HG03196 (cell line): ENCODE results near the gene SUCNR1.
"Not testable (repeated sequence)": the region's sequence is repeated elsewhere in the genome, so short reads cannot be mapped to it uniquely, and the experiment has no call there.

ENCODE experiments used
- ATAC-seq: cut with Tn5 transposase; IDR thresholded peaks from one replicate; pipeline ENCODE4 v1.9.1; 2021; ENCODE audit not compliant: unreplicated experiment

Gene SUCNR1, protein sequence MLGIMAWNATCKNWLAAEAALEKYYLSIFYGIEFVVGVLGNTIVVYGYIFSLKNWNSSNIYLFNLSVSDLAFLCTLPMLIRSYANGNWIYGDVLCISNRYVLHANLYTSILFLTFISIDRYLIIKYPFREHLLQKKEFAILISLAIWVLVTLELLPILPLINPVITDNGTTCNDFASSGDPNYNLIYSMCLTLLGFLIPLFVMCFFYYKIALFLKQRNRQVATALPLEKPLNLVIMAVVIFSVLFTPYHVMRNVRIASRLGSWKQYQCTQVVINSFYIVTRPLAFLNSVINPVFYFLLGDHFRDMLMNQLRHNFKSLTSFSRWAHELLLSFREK

DNA sequence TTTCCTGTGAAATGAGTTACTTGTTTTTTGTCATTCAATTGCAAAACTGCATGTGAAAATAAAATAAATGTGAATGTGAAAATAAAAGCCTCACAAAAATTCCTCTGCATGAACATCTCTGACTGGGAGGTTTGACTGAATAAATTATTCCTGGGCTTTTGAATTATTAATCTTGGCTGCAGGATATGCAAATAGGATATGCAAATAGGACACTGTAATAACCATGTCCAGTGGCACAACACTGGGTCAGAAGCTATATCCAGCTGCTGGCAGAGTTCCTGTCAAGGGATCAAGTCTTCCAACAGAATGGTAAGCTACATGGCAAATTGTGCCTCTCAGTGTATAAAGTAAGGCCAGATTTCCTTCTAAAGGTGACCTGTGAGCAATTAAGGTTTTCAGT, at the start of gene SUCNR1:
Gene SUCNR1 (plus strand): TSS at position 246 of the 400 bp plus-strand sequence. CDS start 6,250 bp downstream, outside the sequence.
- ATAC-seq = no peak

DNA sequence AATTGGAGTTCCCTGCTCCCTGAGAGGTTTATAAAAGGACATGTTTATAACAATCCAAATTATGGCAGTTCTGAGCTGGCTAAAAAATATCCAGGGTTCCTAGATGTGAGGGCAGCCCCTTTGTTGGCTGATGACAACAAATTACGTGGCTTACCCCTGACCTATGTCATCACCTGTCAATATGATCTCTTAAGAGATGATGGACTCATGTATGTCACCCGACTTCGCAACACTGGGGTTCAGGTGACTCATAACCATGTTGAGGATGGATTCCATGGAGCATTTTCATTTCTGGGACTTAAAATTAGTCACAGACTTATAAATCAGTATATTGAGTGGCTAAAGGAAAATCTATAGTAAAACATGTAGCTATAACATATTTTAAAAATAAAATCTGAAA, 45.6 kb upstream of the SUCNR1 start:
- ATAC-seq = no peak

DNA sequence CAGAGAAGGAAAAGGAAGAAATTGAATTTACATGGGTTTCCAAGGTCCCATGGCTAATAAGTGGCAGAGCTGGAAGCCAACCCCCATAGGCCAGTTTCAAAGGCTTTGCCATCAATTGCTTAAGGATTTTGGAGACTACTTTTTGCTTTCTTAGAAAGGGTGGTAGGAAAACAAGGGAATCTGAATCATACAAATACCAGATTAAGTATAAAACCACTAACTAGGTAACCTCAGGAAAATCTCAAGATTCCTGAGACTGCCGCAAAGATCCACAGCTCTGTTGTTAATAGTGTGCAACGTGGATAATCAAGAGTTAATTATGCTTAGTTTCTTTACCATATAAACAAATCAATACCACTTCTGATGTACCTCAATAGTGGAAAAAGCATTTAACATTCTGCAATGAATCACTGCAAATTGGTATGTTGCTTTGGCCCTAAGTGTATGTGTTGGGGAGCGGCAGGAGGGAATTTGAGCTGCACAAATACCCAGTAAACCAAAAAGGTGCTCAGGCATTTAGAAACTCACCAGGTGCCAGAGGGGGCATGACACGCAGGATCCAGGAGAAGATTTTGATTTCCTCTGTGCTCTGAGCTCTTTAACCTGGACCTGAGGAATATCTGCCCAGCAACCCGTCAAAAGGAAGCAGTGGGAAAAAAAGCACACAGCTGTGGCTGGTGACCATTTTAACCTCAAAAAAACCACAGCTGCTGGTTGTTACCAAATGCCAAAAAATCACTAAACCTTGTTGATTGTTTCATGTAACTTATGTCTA, 37.5 kb upstream of the SUCNR1 start:
- ATAC-seq = no peak

DNA sequence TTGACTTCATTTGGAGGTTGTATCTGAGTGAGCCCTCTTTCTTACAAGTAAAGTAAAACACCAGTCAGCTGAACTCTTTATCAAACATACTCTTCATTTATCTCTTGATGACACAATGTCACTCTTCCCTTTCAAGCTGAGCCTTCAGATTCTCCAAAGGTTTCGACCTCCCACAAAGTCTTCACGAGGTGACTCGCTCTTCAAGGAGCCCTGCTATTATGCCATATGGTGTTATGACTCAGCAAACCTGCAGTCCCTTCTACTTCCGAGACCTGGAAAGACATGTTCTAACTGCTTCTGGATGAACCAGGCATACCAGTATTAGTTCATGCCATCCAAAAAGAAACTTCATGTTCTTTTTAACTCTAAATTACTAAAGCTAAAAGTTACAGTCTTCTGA, 36.4 kb upstream of the SUCNR1 start:
- ATAC-seq = no peak

DNA sequence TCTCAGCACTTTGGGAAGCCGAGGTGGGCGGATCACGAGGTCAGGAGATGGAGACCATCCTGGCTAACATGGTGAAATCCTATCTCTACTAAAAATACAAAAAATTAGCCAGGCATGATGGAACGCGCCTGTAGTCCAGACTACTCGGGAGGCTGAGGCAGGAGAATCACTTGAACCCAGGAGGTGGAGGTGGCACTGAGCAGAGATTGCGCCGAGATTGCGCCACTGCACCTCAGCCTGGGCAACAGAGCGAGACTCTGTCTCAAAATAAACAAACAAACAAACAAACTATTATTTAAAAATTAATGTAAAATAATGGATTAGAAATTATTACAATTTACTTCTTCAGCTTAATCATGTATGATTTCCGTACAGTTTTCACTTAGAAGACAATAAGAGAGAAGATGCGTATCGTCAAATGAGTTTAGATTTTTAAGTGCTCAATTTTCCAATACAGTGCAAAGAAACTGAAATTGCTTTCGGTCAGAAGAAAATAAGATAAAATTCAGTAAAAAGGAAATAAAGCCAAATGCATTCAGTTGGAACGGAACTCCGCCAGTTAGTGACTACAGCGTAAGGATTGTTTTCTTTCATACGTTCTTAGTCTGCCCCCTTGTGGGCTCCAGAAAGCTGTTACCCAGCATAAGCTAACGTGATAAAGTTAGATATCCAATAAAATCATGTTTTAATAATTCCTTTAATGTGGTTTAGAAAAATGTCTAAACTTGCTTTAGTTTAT, 34.7 kb upstream of the SUCNR1 start:
- ATAC-seq = no peak

DNA sequence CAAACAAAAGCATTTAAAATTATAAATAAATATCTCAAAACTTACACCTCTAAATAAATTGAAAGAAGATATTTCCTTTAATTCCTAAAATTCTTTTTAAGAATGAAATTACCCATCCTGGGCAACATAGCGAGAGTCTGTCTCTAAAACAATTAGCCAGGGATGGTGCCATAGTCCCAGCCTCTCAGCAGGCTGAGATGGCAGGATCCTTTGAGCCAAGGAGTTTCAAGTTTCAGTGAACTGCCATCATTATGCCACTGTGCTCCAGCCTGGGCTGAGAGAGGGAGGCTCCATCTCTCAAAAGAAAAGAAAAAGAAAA, 34.2 kb upstream of the SUCNR1 start:
- ATAC-seq = no peak

DNA sequence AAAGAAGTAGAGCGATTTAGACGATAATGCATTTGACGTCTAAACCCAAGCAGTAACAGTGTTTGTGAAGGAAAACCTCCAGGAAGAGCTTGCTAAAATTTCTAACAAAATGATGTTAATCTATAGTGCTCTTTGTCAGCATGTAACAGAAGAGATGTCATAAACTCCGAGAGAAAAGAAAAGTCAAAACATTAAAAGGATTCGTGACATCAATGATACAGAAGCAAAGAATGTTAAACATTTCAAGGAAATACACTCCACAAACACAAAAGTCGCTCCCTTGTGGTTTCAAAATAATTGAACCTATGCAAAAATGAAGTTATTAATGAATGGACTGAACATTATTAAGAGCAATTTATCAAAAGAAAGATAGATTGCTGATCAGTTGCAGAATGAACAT, 31.6 kb upstream of the SUCNR1 start:
- ATAC-seq = no peak

DNA sequence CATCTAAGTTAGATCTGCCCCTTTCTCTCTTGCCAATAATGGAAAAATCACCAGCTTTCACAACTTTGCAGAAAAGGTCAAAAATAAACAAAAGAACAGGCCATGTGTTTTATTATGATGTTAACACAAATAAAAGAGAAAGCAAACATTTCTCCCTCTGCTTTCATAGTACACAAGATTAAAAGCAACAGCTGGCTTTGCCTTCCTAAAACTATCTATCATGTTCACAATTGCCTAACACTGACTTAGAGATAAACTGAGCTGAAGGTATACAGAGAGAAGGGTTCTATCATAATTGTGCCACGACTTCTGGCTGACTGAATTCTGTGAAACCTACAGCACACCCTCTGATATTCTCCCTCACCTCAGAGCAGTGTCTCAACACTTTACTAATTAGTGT, 30.2 kb upstream of the SUCNR1 start:
- no peak for ATAC-seq

DNA sequence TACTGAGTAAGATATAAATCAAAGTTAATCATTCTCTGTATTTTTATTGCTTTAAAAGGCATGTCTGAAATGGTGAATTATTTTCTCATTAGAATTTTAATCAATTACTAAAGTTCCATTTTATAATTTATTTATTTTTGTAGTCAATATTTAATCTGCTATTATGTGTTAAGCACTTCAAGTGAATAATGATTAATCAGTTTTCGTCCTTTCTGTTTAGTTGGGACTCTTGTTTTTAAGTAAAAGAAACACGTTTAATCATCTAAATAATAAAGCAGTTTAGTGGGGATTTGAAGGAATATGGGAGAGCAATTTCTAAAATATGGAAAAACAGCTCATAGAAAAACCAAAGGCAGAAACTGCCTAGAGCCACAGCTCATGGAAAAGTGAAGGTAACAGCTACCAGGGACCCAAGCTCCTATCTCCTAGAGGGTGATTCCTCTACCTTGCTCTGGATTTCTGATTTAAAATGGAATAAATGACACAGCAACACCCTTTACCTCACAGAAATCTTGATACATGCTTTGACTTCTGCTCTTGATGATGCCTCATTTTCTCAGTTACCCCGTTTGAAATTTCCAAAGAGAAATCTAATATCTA, 28.0 kb upstream of the SUCNR1 start:
- ATAC-seq = no peak

DNA sequence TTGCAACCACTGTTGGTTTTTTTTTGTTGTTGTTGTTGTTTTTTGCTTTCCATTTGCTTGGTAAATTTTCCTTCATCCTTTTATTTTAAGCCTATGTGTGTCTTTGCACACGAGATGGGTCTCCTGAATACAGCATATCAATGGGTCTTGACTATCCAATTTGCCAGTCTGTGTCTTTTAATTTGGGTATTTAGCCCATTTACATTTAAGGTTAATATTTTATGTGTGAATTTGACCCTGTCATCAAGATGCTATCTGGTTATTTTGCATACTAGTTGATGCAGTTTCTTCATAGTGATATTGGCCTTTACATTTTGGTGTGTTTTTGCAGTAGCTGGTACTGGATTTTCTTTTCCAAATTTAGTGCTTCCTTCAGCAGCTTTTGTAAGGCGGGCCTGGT, 23.4 kb upstream of the SUCNR1 start:
- not testable (repeated sequence) for ATAC-seq

DNA sequence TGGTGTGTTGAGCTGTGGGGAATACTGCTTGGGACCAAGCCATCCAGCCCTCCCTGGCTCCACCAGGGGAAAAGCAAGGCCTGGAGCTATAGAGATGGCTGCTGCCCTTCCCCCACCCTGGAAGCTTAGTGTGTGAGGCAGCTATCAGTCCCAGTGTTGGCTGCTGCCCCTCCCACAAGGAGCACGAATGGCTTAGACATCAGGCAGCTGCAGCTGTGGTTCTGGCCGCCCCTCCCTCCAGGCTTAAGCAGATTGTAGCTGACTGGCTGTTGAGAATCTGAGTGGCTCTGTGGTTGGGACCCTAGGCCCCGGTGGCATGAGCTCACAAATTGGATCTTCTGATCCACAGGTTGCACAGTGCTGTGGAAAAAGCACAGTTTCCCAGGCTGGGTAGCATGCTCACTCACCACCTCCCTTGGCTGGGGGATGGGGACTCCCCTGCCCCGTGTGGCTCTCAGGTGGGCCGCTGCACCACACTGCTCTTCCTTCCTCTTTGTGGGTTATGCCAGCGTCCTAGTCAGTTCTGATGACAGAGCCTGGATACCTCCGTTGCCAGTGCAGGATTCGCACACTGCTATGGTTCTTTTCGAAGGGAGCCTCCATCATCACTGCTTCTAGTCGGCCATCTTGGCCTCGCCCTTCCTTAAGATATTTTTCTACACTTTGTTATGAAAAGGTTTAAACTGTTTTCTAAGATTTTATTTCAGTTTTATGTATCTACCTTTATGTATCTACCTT, 21.2 kb upstream of the SUCNR1 start:
- ATAC-seq = no peak

DNA sequence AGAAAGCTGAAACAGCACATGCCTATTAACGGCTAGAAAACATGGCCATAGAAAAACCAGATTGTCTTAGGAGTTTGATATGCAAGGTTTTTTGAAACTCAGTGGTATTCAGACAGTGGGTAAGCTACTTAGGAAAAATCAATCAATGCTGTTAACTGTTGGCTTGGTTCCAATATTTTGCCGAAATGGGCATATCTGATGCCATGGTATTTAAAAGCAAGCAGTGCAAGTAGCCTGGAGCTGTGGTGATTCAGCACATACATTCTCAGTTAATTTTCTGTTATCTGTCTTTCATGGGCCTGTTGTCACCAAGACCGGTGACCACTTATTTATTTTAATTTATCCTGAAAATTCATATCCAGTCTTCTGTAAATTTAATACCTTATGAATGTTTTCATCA, 17.3 kb upstream of the SUCNR1 start:
- ATAC-seq = no peak

DNA sequence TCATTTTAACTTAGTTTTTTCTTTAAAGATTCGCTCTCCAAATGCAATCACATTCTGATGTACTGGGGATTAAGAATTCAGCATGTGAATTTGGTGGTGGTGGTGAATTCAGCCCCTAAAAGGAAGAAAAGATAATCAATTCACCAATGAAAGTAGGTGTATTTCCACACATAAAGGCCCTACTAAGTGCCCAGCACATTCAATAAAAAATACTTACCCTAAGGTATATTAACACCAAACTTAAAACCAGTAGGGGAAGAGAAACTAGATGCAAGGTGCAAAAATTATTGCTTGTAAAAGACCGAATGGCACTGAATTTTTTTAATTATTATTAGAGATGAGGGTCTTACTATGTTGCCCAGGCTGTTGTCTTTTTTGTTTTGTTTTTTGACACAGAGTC, 16.8 kb upstream of the SUCNR1 start:
- ATAC-seq = no peak

DNA sequence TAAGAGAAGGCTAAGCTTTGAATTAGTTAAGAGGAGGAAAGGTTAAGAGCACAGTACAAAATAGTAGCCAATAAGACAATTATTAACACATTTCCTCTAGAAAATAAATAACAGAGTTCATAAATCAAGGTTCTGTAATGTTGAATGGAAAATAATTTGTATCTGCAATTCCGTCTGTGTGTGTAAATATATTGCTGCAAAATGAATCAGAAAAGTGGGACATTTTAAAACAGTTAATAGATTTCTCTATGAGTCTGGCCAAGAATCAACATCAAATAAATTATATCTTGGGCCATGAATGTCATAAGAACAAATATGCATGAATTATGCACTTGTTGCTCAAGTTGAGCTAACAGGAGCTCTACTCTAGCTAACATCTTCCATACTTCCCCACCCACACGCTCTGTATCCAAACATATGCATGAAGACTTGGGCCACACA, 14.2 kb upstream of the SUCNR1 start:
- ATAC-seq = no peak

DNA sequence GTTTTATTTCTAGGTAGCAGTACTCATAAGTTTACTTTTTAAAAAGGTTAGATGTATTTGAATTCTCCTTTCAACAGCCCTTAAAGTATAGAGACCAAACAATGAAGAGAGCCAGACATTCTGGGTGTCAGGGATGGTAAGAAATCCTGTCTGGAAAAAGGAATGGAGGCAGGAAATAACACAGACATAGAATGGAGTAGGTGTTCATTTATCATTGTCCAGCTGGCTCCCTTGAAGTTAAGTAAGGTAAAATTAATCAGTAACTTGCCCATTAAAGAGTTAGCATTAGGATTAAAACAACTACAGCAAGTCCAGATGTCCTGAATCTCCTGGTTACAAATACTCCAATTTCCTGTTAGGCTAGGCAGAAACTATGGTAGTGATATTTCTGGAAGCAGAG, 13.5 kb upstream of the SUCNR1 start:
- ATAC-seq = no peak

DNA sequence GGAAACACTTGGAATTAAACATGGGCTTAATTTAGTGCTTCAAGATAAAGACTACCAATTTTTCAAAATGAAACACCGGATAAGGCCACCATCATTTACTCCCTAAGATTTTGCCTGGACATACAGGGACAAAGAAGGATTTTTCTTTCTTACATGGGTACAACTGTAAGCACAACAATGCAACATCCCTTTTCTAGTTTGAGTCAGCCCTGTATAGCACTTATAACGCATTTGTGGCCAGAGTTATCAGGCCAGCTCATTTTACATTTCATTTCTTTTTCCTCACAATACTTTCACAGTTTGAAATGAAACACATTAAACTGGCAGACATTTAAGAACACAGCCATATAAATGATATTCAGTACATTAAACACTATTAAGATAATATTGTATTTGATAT, 9.8 kb upstream of the SUCNR1 start:
- no peak for ATAC-seq

DNA sequence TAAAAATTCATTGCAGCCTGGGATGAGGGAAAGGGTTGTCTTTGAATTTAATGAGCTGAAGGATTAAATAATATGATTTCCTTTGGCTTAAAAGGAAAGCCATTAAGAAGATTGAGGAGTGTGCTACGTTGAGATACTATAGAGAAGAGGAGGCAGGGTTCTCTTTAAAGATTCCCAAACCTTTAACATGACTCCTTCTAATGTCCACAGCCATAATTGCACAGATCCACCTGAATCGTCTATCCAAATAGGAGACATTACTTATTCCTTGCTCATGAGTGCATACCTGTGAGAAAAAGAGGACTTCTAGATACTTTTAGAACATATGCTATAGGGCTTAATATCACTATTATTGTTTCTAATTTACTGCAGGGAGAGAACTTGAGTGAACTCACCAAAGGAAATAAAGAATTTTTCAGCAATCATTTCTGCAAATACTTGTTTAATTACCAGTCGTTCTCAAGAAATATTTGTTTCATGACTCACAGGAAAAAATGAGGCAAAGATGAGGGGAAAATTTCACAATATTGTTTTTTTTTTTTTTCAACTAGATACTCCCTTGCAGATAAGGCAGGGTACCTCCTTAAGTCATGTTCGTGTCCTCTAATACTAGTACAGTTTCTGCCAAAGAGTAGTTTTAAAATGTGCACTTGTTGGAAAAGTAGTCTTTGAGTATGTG, 8.9 kb upstream of the SUCNR1 start:
- ATAC-seq = no peak

DNA sequence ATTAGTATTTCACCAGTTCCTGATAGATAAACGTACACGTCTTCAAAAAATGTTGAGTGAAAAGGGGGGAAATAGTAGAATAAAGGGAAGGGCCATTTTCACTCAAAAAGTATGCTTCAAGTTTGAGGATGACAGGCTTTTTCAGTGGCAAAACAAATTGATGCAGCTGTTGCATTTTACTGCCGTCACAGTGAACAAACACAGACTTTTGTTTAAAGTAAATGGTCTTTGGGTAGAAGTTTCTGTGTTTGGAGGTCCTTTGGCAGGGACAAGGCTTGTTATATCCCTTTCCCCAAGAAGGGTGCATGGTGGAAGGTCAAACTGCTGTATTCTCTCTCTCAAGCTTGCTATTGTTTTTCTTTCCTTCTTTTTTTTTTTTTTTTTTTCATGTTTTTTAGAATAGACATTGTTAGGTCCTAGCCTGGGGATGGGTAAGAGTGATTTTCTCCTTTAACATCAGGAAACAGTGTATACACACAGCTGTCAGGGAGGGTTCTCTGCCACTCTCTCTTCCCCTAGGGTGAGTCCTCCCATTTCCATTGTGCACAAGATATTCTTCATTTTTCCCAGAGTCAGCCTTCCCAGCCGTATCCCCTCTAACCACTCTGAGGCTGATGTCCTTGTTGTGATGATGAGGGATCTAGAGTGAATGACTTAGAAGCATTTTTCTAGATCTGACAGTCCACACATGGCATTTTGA, 6.6 kb upstream of the SUCNR1 start:
- no peak for ATAC-seq

DNA sequence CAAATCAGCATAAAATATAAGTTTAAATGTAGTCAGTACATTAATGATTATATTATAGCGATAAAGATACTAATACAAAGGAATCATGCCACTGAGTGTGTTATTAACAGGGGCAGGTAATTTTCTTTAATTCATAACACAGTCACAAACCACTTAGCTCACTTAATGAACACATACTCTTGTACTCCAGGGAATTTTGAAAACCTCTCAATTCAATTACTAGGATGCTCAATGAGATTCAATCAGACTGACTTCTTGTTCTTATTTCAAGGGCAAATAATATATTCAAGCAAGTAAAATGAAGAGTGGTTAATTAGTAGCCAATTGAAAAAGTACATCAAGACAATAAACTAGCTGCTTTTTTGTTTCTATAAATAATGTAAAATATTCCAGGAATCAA, 5.8 kb upstream of the SUCNR1 start:
- ATAC-seq = no peak

DNA sequence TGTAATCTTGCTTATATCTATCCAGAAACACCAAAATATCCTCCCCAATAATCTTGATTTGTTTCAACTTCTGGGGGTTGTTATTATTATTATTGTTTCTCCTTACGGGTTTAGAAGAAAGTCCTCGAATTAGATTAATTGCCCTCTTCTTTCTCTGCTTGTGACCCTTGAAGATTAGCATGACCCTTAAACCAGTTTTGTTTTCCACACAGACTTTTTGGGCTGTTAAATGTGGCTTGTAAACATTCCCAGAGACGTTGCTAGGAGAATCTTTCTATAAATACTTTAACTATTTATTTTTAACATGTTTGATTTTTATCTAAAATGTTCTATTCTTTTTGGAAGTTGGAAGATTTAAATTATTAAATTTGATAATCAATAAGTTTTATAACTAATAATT, 4.3 kb upstream of the SUCNR1 start:
- no peak for ATAC-seq
